Suppressor macrophage (primary cell): ENCODE results near the gene ADORA2B.
A peak's percentile ranks its signal among the peaks of the same experiment; 100 is the strongest.
"Not testable (repeated sequence)": the region's sequence is repeated elsewhere in the genome, so short reads cannot be mapped to it uniquely, and the experiment has no call there.

ENCODE experiments used
- DNase-seq, 4 experiments: peaks; one replicate each; pipeline ENCODE4 v3.0.0-alpha.2; 2020 to 2022
- total RNA-seq, 17 experiments: gene quantifications; one replicate each; lab custom pipeline; 2026; ENCODE audit warnings: mixed read lengths in 6 of 17, inconsistent platforms in 3 of 17; lab: John Stamatoyannopoulos, UW

Gene ADORA2B
- 5.0 to 32.7 (median 9.5) reads per million in 17 experiments for total RNA-seq

GRCh38 chr17:15944759-15945526 is at the start of gene ADORA2B:
ADORA2B (plus strand) TSS chr17:15945130; CDS start chr17:15945249, 119 bp downstream.
- DNase-seq, result peak; percentile 74 to 89 (median 83)

GRCh38 chr17:15896277-15896676 is 48.7 kb upstream of the ADORA2B start:
- DNase-seq, result no peak

GRCh38 chr17:15896834-15897233 is 48.1 kb upstream of the ADORA2B start:
- no peak for DNase-seq

- not testable (repeated sequence) for DNase-seq
These were observed 45.3 kb upstream of the ADORA2B start for GRCh38 chr17:15899596-15899995.

- DNase-seq, result no peak
These were observed 44.1 kb upstream of the ADORA2B start for GRCh38 chr17:15900871-15901270.

GRCh38 chr17:15905236-15905635 is 39.7 kb upstream of the ADORA2B start:
- not testable (repeated sequence) for DNase-seq

GRCh38 chr17:15907290-15907689 is 37.6 kb upstream of the ADORA2B start:
- DNase-seq, result no peak

- no peak for DNase-seq
These were observed 36.6 kb upstream of the ADORA2B start for GRCh38 chr17:15908378-15908777.

GRCh38 chr17:15909481-15909991 is 35.4 kb upstream of the ADORA2B start:
- DNase-seq, result no peak

GRCh38 chr17:15910791-15911190 is 34.1 kb upstream of the ADORA2B start:
- no peak for DNase-seq

GRCh38 chr17:15911701-15912100 is 33.2 kb upstream of the ADORA2B start:
- not testable (repeated sequence) for DNase-seq

- no peak for DNase-seq
These were observed 32.4 kb upstream of the ADORA2B start for GRCh38 chr17:15912416-15912955.

GRCh38 chr17:15913826-15914225 is 31.1 kb upstream of the ADORA2B start:
- no peak for DNase-seq

GRCh38 chr17:15914400-15915170 is 30.3 kb upstream of the ADORA2B start:
- DNase-seq, result peak; percentile 78 to 92 (median 86)

- DNase-seq, result no peak
These were observed 29.0 kb upstream of the ADORA2B start for GRCh38 chr17:15915961-15916360.

- no peak for DNase-seq
These were observed 27.9 kb upstream of the ADORA2B start for GRCh38 chr17:15917021-15917437.

GRCh38 chr17:15917438-15918027 is 27.4 kb upstream of the ADORA2B start:
- no peak for DNase-seq

- DNase-seq, result no peak
These were observed 26.7 kb upstream of the ADORA2B start for GRCh38 chr17:15918261-15918660.

GRCh38 chr17:15918661-15919259 is 26.2 kb upstream of the ADORA2B start:
- DNase-seq, result no peak

- DNase-seq, result no peak
These were observed 25.5 kb upstream of the ADORA2B start for GRCh38 chr17:15919466-15919865.

GRCh38 chr17:15920758-15921239 is 24.1 kb upstream of the ADORA2B start:
- DNase-seq, result peak in 1 of 4 experiments; percentile 22

GRCh38 chr17:15921640-15922039 is 23.3 kb upstream of the ADORA2B start:
- DNase-seq, result no peak
